ENCODE data around the gene MYOZ3. TPM values are rescaled to one million over a fixed set of nuclear protein-coding genes. Genes with fewer than 3 reads are reported as not detected.

MYOZ3 gene
- polyA plus RNA-seq, 1 of the 3 experiments (the other 2 are of a cell fraction) = 0.26 TPM

GRCh38 chr5:150638053-150638444 lies 23.0 kb upstream of the MYOZ3 start:
- H3K4me3 ChIP-seq (ENCODE audit: low read depth in 2 of 2, low read length in 1 of 2) = no peak overlapping the region
- no peaks in the 10 kb centered on the region for H3K27me3 ChIP-seq (ENCODE audit: insufficient read depth)
- TF ChIP-seq RCOR1 (IDR thresholded peaks at IDR 0.05; ENCODE audit: low read length) (peak; percentile 46; the same call in 1 of the 2 replicates), FOXJ3 (CRISPR knock-in tag; IDR thresholded peaks at IDR 0.05) (no peak)
- peak overlapping the region; percentile 57; the same call in 1 of the 2 replicates for H3K4me2 ChIP-seq
- H3K4me1 ChIP-seq (ENCODE audit: control insufficient read depth in 1 of 2, insufficient read depth in 2 of 2, low read depth in 1 of 2, low read length in 1 of 2) = peaks cover 58 to 71% of the 10 kb centered on the region in 2 experiments
- 58% methylated on average over 1 of the region's 1 CpG for WGBS (ENCODE audit: low lambda C conversion rate)
- H3K9me2 ChIP-seq = no peaks in the 10 kb centered on the region
- no peaks in the 10 kb centered on the region for H3K9me3 ChIP-seq
- H3K27ac ChIP-seq (ENCODE audit: low read depth in 2 of 2, low read length in 1 of 2) = peak overlapping the region; percentile 68 to 94; a peak in 3 of 4 replicates
- no peaks in the 10 kb centered on the region for H3K36me3 ChIP-seq (replicated peaks in 1 of 2; ENCODE audit: control insufficient read depth in 1 of 2, insufficient read depth in 2 of 2, low read length in 1 of 2)
- H3K79me2 ChIP-seq (ENCODE audit: insufficient read depth) = peaks cover 10% of the 10 kb centered on the region; the same call in 1 of the 2 replicates
- H2AFZ ChIP-seq (ENCODE audit: low read depth) = no peak overlapping the region
- H3F3A ChIP-seq (replicated peaks; ENCODE audit: insufficient read depth) = peaks cover 48% of the 10 kb centered on the region
- CTCF ChIA-PET = interaction anchor here (1.2 to 3.1 kb wide), 4 partner anchors 12 to 76 kb away, joined by 7 to 8 read pairs (median 7); no protein-coding TSS in a partner anchor
- POLR2A ChIA-PET = no interaction called here
- H3K9ac ChIP-seq = no peak overlapping the region
- no peak for DNase-seq
- H4K20me1 ChIP-seq (ENCODE audit: insufficient read depth) = no peaks in the 10 kb centered on the region

GRCh38 chr5:150638488-150639376 lies 22.3 kb upstream of the MYOZ3 start:
- H3K36me3 ChIP-seq (replicated peaks in 1 of 2; ENCODE audit: control insufficient read depth in 1 of 2, insufficient read depth in 2 of 2, low read length in 1 of 2) = no peaks in the 10 kb centered on the region
- H3K27ac ChIP-seq (ENCODE audit: low read depth in 2 of 2, low read length in 1 of 2) = peak overlapping the region; percentile 92 to 94; a peak in 2 of 4 replicates
- CTCF ChIA-PET = interaction anchor here (1.0 to 3.1 kb wide), 8 partner anchors 12 to 179 kb away, joined by 3 to 8 read pairs (median 6); no protein-coding TSS in a partner anchor
- DNase-seq = no peak
- H3K27me3 ChIP-seq (ENCODE audit: insufficient read depth) = no peaks in the 10 kb centered on the region
- H3K9me2 ChIP-seq = no peaks in the 10 kb centered on the region
- H3K9ac ChIP-seq = no peak overlapping the region
- peaks cover 65 to 77% of the 10 kb centered on the region in 2 experiments for H3K4me1 ChIP-seq (ENCODE audit: control insufficient read depth in 1 of 2, insufficient read depth in 2 of 2, low read depth in 1 of 2, low read length in 1 of 2)
- 68% methylated on average over 5 of the region's 6 CpGs for WGBS (ENCODE audit: low lambda C conversion rate)
- no peaks in the 10 kb centered on the region for H4K20me1 ChIP-seq (ENCODE audit: insufficient read depth)
- no peak for TF ChIP-seq PBX3 (IDR thresholded peaks at IDR 0.05)
- no peaks in the 10 kb centered on the region for H3K9me3 ChIP-seq
- H3F3A ChIP-seq (replicated peaks; ENCODE audit: insufficient read depth) = peaks cover 52% of the 10 kb centered on the region
- H3K4me3 ChIP-seq (ENCODE audit: low read depth in 2 of 2, low read length in 1 of 2) = no peak overlapping the region
- H3K79me2 ChIP-seq (ENCODE audit: insufficient read depth) = peaks cover 16% of the 10 kb centered on the region; the same call in 1 of the 2 replicates
- POLR2A ChIA-PET = interaction anchor here (1.7 kb wide), 1 partner anchor 22 kb away, joined by 4 read pairs; no protein-coding TSS in a partner anchor
- no peak overlapping the region for H2AFZ ChIP-seq (ENCODE audit: low read depth)
- H3K4me2 ChIP-seq = no peak overlapping the region

- TF ChIP-seq POLR2AphosphoS5 (IDR thresholded peaks at IDR 0.05; ENCODE audit: low read depth, low read length) (no peak), YY1 (IDR thresholded peaks at IDR 0.05; ENCODE audit: low read depth) (no peak)
- H3K9me2 ChIP-seq = no peaks in the 10 kb centered on the region
- H3K36me3 ChIP-seq (replicated peaks in 1 of 2; ENCODE audit: control insufficient read depth in 1 of 2, insufficient read depth in 2 of 2, low read length in 1 of 2) = no peaks in the 10 kb centered on the region
- H3K9me3 ChIP-seq = no peaks in the 10 kb centered on the region
- H2AFZ ChIP-seq (ENCODE audit: low read depth) = no peak overlapping the region
- no peak overlapping the region for H3K4me3 ChIP-seq (ENCODE audit: low read depth in 2 of 2, low read length in 1 of 2)
- WGBS (ENCODE audit: low lambda C conversion rate) = 80% methylated on average over 3 of the region's 3 CpGs
- H3K4me1 ChIP-seq (ENCODE audit: control insufficient read depth in 1 of 2, insufficient read depth in 2 of 2, low read depth in 1 of 2, low read length in 1 of 2) = peaks cover 70 to 81% of the 10 kb centered on the region in 2 experiments
- peaks cover 52% of the 10 kb centered on the region for H3F3A ChIP-seq (replicated peaks; ENCODE audit: insufficient read depth)
- CTCF ChIA-PET = interaction anchor here (1.0 to 3.1 kb wide), 6 partner anchors 12 to 180 kb away, joined by 3 to 8 read pairs (median 4); no protein-coding TSS in a partner anchor
- H3K27ac ChIP-seq (ENCODE audit: low read depth in 2 of 2, low read length in 1 of 2) = peak overlapping the region; percentile 92 to 94; a peak in 3 of 4 replicates
- POLR2A ChIA-PET = interaction anchor here (1.7 kb wide), 1 partner anchor 23 kb away, joined by 4 read pairs; no protein-coding TSS in a partner anchor
- no peaks in the 10 kb centered on the region for H4K20me1 ChIP-seq (ENCODE audit: insufficient read depth)
- DNase-seq = no peak
- no peaks in the 10 kb centered on the region for H3K27me3 ChIP-seq (ENCODE audit: insufficient read depth)
- H3K79me2 ChIP-seq (ENCODE audit: insufficient read depth) = peaks cover 22% of the 10 kb centered on the region
- H3K9ac ChIP-seq = no peak overlapping the region
- H3K4me2 ChIP-seq = no peak overlapping the region
Measured at GRCh38 chr5:150639377-150639692, 21.7 kb upstream of the MYOZ3 start.
